ENCODE measurements around the gene GDI2. TPM values are rescaled to one million over a fixed set of nuclear protein-coding genes. Genes with fewer than 3 reads are reported as not detected.

GDI2 gene
- total RNA-seq, 2 donors from 2014 or later, result 179 to 185 TPM

DNA sequence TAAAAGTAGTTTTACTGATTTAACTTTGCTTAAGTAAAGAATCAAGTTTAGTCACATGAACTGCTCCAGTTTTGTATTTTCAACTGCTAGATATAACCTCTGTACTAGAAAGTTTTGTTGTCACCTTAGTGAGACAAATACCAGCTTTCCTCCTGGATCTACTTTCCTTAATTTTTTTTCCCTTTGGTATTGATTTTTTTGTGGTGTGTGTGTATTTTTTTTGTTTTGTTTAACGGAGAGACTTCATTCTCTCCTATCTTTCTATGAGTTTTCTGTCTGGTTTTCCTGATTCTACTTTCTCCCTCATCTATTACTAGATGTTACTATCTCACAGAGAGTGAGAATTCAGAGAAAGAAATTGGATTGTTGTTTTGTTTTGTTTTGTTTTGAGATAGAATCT, 76.6 kb downstream of the GDI2 start:
- Histone ChIP-seq H3K4me1 (no peaks in the 10 kb centered on the region), H3K27ac (no peak overlapping the region), H3K27me3 (no peaks in the 10 kb centered on the region), H3K36me3 (replicated peaks in 1 of 2; ENCODE audit: insufficient read depth in 1 of 2, low read depth in 2 of 2) (peaks cover 3 to 10% of the 10 kb centered on the region in 2 donors), H3K9me3 (no peaks in the 10 kb centered on the region), H3K4me3 (no peak overlapping the region)
- no peak for DNase-seq
- 7 to 16% methylated on average over 1 of the region's 1 CpG for whole genome bisulfite sequencing, 2 donors
- intact Hi-C loops (cut with DNase I), result no loop called here
- ATAC-seq, result no peak
- TF ChIP-seq, protein P1, sequence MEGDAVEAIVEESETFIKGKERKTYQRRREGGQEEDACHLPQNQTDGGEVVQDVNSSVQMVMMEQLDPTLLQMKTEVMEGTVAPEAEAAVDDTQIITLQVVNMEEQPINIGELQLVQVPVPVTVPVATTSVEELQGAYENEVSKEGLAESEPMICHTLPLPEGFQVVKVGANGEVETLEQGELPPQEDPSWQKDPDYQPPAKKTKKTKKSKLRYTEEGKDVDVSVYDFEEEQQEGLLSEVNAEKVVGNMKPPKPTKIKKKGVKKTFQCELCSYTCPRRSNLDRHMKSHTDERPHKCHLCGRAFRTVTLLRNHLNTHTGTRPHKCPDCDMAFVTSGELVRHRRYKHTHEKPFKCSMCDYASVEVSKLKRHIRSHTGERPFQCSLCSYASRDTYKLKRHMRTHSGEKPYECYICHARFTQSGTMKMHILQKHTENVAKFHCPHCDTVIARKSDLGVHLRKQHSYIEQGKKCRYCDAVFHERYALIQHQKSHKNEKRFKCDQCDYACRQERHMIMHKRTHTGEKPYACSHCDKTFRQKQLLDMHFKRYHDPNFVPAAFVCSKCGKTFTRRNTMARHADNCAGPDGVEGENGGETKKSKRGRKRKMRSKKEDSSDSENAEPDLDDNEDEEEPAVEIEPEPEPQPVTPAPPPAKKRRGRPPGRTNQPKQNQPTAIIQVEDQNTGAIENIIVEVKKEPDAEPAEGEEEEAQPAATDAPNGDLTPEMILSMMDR (IDR thresholded peaks at IDR 0.05), result no peak
- no peak for TF ChIP-seq POLR2A (IDR thresholded peaks at IDR 0.05)

DNA sequence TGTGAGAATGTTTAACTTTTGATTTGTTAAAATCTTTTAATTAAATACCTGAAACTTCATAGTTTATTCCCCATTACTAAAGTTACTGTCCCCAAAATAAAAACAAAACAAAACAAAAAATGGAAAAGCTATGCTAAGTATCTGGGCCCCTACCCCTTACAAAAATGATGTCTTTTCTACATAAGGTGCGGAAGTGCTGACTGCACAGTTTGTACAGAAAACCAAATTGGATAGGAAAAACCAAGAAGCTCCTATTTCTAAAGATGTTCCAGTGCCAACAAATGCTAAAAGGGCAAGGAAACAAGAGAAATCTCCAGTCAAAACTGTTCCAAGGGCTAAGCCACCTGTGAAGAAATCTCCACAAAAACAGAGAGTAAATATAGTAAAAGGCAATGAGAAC, 78.1 kb downstream of the GDI2 start:
- intact Hi-C loops (cut with DNase I), result no loop called here
- 97 to 100% methylated on average over 1 of the region's 1 CpG for WGBS, 2 donors
- H3K9me3 ChIP-seq, result no peaks in the 10 kb centered on the region
- H3K4me3 ChIP-seq, result no peak overlapping the region
- DNase-seq (no peak), ATAC-seq (no peak)
- peaks cover 6 to 14% of the 10 kb centered on the region in 2 donors for H3K36me3 ChIP-seq (replicated peaks in 1 of 2; ENCODE audit: insufficient read depth in 1 of 2, low read depth in 2 of 2)
- no peaks in the 10 kb centered on the region for H3K27me3 ChIP-seq
- no peaks in the 10 kb centered on the region for H3K4me1 ChIP-seq
- H3K27ac ChIP-seq, result no peak overlapping the region
- TF ChIP-seq, protein P1 (IDR thresholded peaks at IDR 0.05), result no peak
- no peak for TF ChIP-seq POLR2A (IDR thresholded peaks at IDR 0.05)

DNA sequence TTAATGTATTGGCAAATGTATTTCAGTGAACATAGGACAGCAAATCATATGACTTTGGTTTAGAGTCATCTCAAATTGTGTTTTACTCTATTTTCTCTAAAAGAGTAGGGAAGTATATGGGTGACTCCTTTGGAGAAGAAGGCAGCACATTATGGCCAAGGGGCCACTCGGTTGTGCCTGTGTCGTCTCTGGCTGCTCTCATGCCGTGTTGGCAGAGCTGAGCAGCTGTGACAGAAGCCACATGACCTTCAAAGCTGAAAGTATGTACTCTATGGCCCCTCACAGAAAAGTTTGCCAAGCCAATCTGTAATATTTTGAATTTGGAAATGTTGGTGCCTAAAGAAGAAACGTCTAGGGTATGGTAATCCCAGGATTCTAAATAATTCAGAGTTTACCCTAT, 81.1 kb downstream of the GDI2 start:
- Histone ChIP-seq H3K9me3 (no peaks in the 10 kb centered on the region), H3K27ac (no peak overlapping the region), H3K4me1 (no peaks in the 10 kb centered on the region), H3K27me3 (no peaks in the 10 kb centered on the region), H3K36me3 (replicated peaks in 1 of 2; ENCODE audit: insufficient read depth in 1 of 2, low read depth in 2 of 2) (peaks cover 6 to 12% of the 10 kb centered on the region in 2 donors), H3K4me3 (no peak overlapping the region)
- DNase-seq (no peak), ATAC-seq (no peak)
- intact Hi-C loops (cut with DNase I), result no loop called here
- WGBS, 2 donors, result 46 to 65% methylated on average over 4 of the region's 4 CpGs
- TF ChIP-seq, protein P1 (IDR thresholded peaks at IDR 0.05), result no peak
- no peak for TF ChIP-seq POLR2A (IDR thresholded peaks at IDR 0.05)

DNA sequence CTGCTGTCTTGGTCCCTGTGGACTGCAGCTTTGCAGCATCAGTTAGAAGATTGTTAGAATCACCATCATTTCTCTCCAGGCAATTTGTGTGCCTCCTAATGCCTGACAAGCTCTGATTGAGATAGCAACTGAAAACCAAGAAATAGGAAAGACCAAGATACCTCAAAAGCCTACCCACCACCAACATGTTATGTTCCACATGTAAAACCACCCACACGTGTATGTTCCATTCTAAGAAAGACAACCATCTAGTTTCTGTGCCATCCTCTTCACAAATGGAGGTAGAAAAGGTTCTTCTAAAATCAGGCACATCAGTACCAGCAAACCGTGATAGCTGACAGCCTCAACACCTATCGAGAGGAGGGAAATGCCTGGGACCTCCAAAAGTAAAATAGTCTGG, 81.7 kb downstream of the GDI2 start:
- Histone ChIP-seq H3K27me3 (no peaks in the 10 kb centered on the region), H3K9me3 (no peaks in the 10 kb centered on the region), H3K4me1 (no peaks in the 10 kb centered on the region), H3K36me3 (replicated peaks in 1 of 2; ENCODE audit: insufficient read depth in 1 of 2, low read depth in 2 of 2) (peaks cover 8 to 12% of the 10 kb centered on the region in 2 donors), H3K27ac (no peak overlapping the region), H3K4me3 (no peak overlapping the region)
- DNase-seq, result no peak
- ATAC-seq, result no peak
- TF ChIP-seq POLR2A (IDR thresholded peaks at IDR 0.05), result no peak
- TF ChIP-seq, protein P1 (IDR thresholded peaks at IDR 0.05), result no peak
- intact Hi-C loops (cut with DNase I), result no loop called here
- WGBS, 2 donors, result 91 to 93% methylated on average over 3 of the region's 3 CpGs

DNA sequence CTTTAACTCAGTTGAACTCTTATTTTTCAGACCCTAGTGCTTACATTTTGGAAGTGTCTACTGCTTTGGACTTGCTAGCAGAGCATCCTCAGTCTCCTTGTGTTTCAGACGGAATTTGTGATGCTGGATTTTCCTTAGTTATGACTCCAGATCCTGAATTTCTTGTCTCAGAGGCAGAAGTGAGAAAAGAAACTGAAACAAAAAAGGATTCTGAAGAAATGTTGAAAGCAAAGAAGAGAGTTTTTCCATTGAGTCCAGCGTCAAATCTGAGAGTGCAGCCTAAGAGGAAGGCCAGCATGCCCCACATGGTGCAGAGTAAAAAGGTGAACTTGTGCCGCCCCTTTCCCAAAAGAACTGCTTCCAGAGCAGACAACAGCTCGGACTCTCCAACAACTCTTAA, 82.5 kb downstream of the GDI2 start:
- no peak for ATAC-seq

More for the DNA sequence above, 82.5 kb downstream of the GDI2 start:
- Histone ChIP-seq H3K36me3 (replicated peaks in 1 of 2; ENCODE audit: insufficient read depth in 1 of 2, low read depth in 2 of 2) (peaks cover 8 to 12% of the 10 kb centered on the region in 2 donors), H3K4me3 (no peak overlapping the region), H3K9me3 (no peaks in the 10 kb centered on the region), H3K4me1 (no peaks in the 10 kb centered on the region), H3K27ac (no peak overlapping the region), H3K27me3 (no peaks in the 10 kb centered on the region)
- TF ChIP-seq, protein P1 (IDR thresholded peaks at IDR 0.05), result no peak
- no peak for TF ChIP-seq POLR2A (IDR thresholded peaks at IDR 0.05)
- intact Hi-C loops (cut with DNase I), result no loop called here
- WGBS, 2 donors, result 90 to 91% methylated on average over 4 of the region's 4 CpGs
- no peak for DNase-seq

Measured in body of pancreas (tissue), 4 donors.